ENCODE results near the gene PIK3R5. TPM values are rescaled to one million over a fixed set of nuclear protein-coding genes. Genes with fewer than 3 reads are reported as not detected.

The PIK3R5 gene
- total RNA-seq, 1 experiment from 2014 or later = 5.9 TPM

GRCh38 chr17:8946071-8946470, 19.4 kb downstream of the PIK3R5 start:
- POLR2A ChIA-PET = no interaction called here
- TF ChIP-seq GABPB1 (CRISPR knock-in tag; IDR thresholded peaks at IDR 0.05) (no peak), ZNF121 (CRISPR knock-in tag; IDR thresholded peaks at IDR 0.05) (no peak), TP53 (CRISPR knock-in tag; IDR thresholded peaks at IDR 0.05) (no peak), NFYB (CRISPR knock-in tag; conservative IDR thresholded peaks at IDR 0.05; ENCODE audit: low read depth) (no peak), JUN (CRISPR knock-in tag; IDR thresholded peaks at IDR 0.05) (no peak), NFATC4 (CRISPR knock-in tag; IDR thresholded peaks at IDR 0.05) (no peak), ZSCAN18 (CRISPR knock-in tag; IDR thresholded peaks at IDR 0.05) (no peak), MAX (CRISPR knock-in tag; IDR thresholded peaks at IDR 0.05) (no peak), ATF2 (CRISPR knock-in tag; IDR thresholded peaks at IDR 0.05; ENCODE audit: borderline replicate concordance, low read depth) (no peak), TEAD1 (CRISPR knock-in tag; IDR thresholded peaks at IDR 0.05) (no peak), NFE2L1 (CRISPR knock-in tag; IDR thresholded peaks at IDR 0.05) (no peak), GRHL2 (CRISPR knock-in tag; IDR thresholded peaks at IDR 0.05; ENCODE audit: insufficient replicate concordance, severe bottlenecking) (no peak), RELA (CRISPR knock-in tag; IDR thresholded peaks at IDR 0.05; ENCODE audit: borderline replicate concordance) (no peak), FOXJ3 (CRISPR knock-in tag; IDR thresholded peaks at IDR 0.05; ENCODE audit: borderline replicate concordance) (no peak), MYBL2 (CRISPR knock-in tag; IDR thresholded peaks at IDR 0.05) (no peak), IRF2 (CRISPR knock-in tag; IDR thresholded peaks at IDR 0.05; ENCODE audit: borderline replicate concordance, low read depth) (no peak)
- peaks cover 3% of the 10 kb centered on the region for H3K4me1 Mint-ChIP-seq
- ATAC-seq (no peak), DNase-seq (ENCODE audit: low spot score) (no peak)
- H3K27ac Mint-ChIP-seq = no peak overlapping the region
- H3K27me3 Mint-ChIP-seq (ENCODE audit: low read depth) = peaks cover 3% of the 10 kb centered on the region; the same call in 1 of the 2 replicates
- H3K9me3 Mint-ChIP-seq = peaks cover 22% of the 10 kb centered on the region
- CTCF ChIA-PET = no interaction called here
- peaks cover 6% of the 10 kb centered on the region; the same call in 1 of the 2 replicates for H3K36me3 Mint-ChIP-seq
- no peak overlapping the region for H3K4me3 Mint-ChIP-seq

GRCh38 chr17:8944748-8945147, 20.8 kb downstream of the PIK3R5 start:
- ATAC-seq = no peak
- Mint-ChIP-seq H3K36me3 (peaks cover 6% of the 10 kb centered on the region; the same call in 1 of the 2 replicates), H3K27me3 (ENCODE audit: low read depth) (no peaks in the 10 kb centered on the region; the same call in 1 of the 2 replicates), H3K9me3 (peaks cover 13% of the 10 kb centered on the region), H3K27ac (no peak overlapping the region), H3K4me1 (peaks cover 16% of the 10 kb centered on the region), H3K4me3 (no peak overlapping the region)
- POLR2A ChIA-PET = no interaction called here
- CTCF ChIA-PET = interaction anchor here (1.5 kb wide), 1 partner anchor 50 kb away, joined by 3 read pairs; no protein-coding TSS in a partner anchor
- DNase-seq (ENCODE audit: low spot score) = no peak
- TF ChIP-seq ZSCAN18 (CRISPR knock-in tag; IDR thresholded peaks at IDR 0.05) = no peak
- TF ChIP-seq ZNF512 (CRISPR knock-in tag; IDR thresholded peaks at IDR 0.05; ENCODE audit: borderline replicate concordance) = no peak
- no peak for TF ChIP-seq STAT6 (CRISPR knock-in tag; conservative IDR thresholded peaks at IDR 0.05; ENCODE audit: low read depth)
- no peak for TF ChIP-seq KAT7 (CRISPR knock-in tag; IDR thresholded peaks at IDR 0.05; ENCODE audit: borderline replicate concordance)
- no peak for TF ChIP-seq ZNF671 (CRISPR knock-in tag; IDR thresholded peaks at IDR 0.05)
- TF ChIP-seq PREB (CRISPR knock-in tag; IDR thresholded peaks at IDR 0.05; ENCODE audit: borderline replicate concordance) = no peak
- TF ChIP-seq ATF2 (CRISPR knock-in tag; IDR thresholded peaks at IDR 0.05; ENCODE audit: borderline replicate concordance, low read depth) = no peak
- TF ChIP-seq ERG (CRISPR knock-in tag; IDR thresholded peaks at IDR 0.05) = no peak

Data from WTC11 (cell line).